Mesothelial cell of epicardium (in vitro differentiated cells): ENCODE measurements around the gene COA8. TPM values are rescaled to one million over a fixed set of nuclear protein-coding genes. Genes with fewer than 3 reads are reported as not detected.
A peak's percentile ranks its signal among the peaks of the same experiment; 100 is the strongest.

ENCODE experiments used
- DNase-seq, 2 experiments: peaks; one replicate each; pipeline ENCODE4 v3.0.0; 2021; ENCODE audit warnings: low spot score in 2 of 2; ENCODE audit not compliant: unreplicated experiment in 2 of 2
- H3K27ac Mint-ChIP-seq: 2 replicates; pipeline ENCODE4 v1.8.0; 2021; ENCODE audit warnings: mixed read lengths
- H3K27me3 Mint-ChIP-seq: 2 replicates; pipeline ENCODE4 v1.8.0; 2021; ENCODE audit warnings: low read depth, mixed read lengths
- H3K36me3 Mint-ChIP-seq: 2 replicates; pipeline ENCODE4 v1.8.0; 2021; ENCODE audit warnings: mixed read lengths
- H3K4me1 Mint-ChIP-seq: 2 replicates; pipeline ENCODE4 v1.8.0; 2021; ENCODE audit warnings: mixed read lengths
- H3K4me3 Mint-ChIP-seq: 2 replicates; pipeline ENCODE4 v1.8.0; 2021; ENCODE audit warnings: mild to moderate bottlenecking, moderate library complexity, mixed read lengths
- H3K9me3 Mint-ChIP-seq: 2 replicates; pipeline ENCODE4 v1.8.0; 2021; ENCODE audit warnings: mixed read lengths
- CTCF ChIP-seq: fragments of 200-600 bp; sonication (generic); IDR thresholded peaks from one replicate; pipeline ENCODE4 v1.5.0; 2021; ENCODE audit warnings: antibody characterized with exemption; ENCODE audit not compliant: unreplicated experiment
- total RNA-seq: library from RNA; stranded (reverse); gene quantifications from 3 replicates; pipeline ENCODE4 v1.2.1, GENCODE V29; 2021

Gene COA8
- total RNA-seq: 35.4 to 38.8 TPM (median 36.0 TPM) in 3 replicates

- TF ChIP-seq CTCF: no peak
- peak; percentile 79 to 88 for DNase-seq
- H3K36me3 Mint-ChIP-seq: peaks cover 18% of the 10 kb centered on the region
- peaks cover 27% of the 10 kb centered on the region for H3K4me1 Mint-ChIP-seq
- no peaks in the 10 kb centered on the region for H3K27me3 Mint-ChIP-seq
- H3K9me3 Mint-ChIP-seq: no peaks in the 10 kb centered on the region
- H3K4me3 Mint-ChIP-seq: peak within 1 kb of the TSS; percentile 95
- H3K27ac Mint-ChIP-seq: peak within 1 kb of the TSS; percentile 93
These were observed at the start of gene COA8, which contains the start of gene BAG5 for GRCh38 chr14:103562429-103563225. COA8 (plus strand) TSS chr14:103562960; CDS start chr14:103563002, 42 bp downstream. BAG5 (minus strand) TSS chr14:103562657; CDS start chr14:103561164, 1,493 bp downstream.

- Mint-ChIP-seq H3K9me3 (no peaks in the 10 kb centered on the region), H3K4me1 (peaks cover 18% of the 10 kb centered on the region), H3K27me3 (peaks cover 5% of the 10 kb centered on the region), H3K36me3 (peaks cover 8% of the 10 kb centered on the region), H3K4me3 (no peak overlapping the region), H3K27ac (no peak overlapping the region)
- no peak for DNase-seq
- TF ChIP-seq CTCF: no peak
These were observed 48.0 kb upstream of the COA8 start for GRCh38 chr14:103514596-103515421.

- no peak overlapping the region for H3K4me3 Mint-ChIP-seq
These were observed 46.2 kb upstream of the COA8 start for GRCh38 chr14:103516426-103517173.

GRCh38 chr14:103517174-103517566 lies 45.6 kb upstream of the COA8 start:
- Mint-ChIP-seq H3K27ac (no peak overlapping the region), H3K4me1 (peaks cover 20% of the 10 kb centered on the region), H3K36me3 (peaks cover 4% of the 10 kb centered on the region), H3K27me3 (peaks cover 9% of the 10 kb centered on the region), H3K4me3 (no peak overlapping the region), H3K9me3 (no peaks in the 10 kb centered on the region)
- no peak for TF ChIP-seq CTCF
- DNase-seq: no peak

More at GRCh38 chr14:103516426-103517173, 46.2 kb upstream of the COA8 start:
- DNase-seq: no peak
- Mint-ChIP-seq H3K9me3 (no peaks in the 10 kb centered on the region), H3K27me3 (peaks cover 9% of the 10 kb centered on the region), H3K27ac (no peak overlapping the region), H3K4me1 (peaks cover 20% of the 10 kb centered on the region), H3K36me3 (peaks cover 5% of the 10 kb centered on the region)
- TF ChIP-seq CTCF: no peak

- Mint-ChIP-seq H3K36me3 (no peaks in the 10 kb centered on the region), H3K4me3 (no peak overlapping the region), H3K27me3 (peaks cover 13% of the 10 kb centered on the region), H3K9me3 (no peaks in the 10 kb centered on the region), H3K27ac (no peak overlapping the region), H3K4me1 (peaks cover 18% of the 10 kb centered on the region)
- no peak for TF ChIP-seq CTCF
- no peak for DNase-seq
These were observed 44.9 kb upstream of the COA8 start for GRCh38 chr14:103517721-103518421.
